GM18505 (cell line): ENCODE data around the gene NPIPA8.
"Not testable (repeated sequence)": the region's sequence is repeated elsewhere in the genome, so short reads cannot be mapped to it uniquely, and the experiment has no call there.

Experiments
- ATAC-seq: cut with Tn5 transposase; IDR thresholded peaks from one replicate; pipeline ENCODE4 v1.9.1; 2021; ENCODE audit not compliant: unreplicated experiment

Gene NPIPA8

GRCh38 chr16:18280319-18280718 is 56.2 kb downstream of the NPIPA8 start:
- not testable (repeated sequence) for ATAC-seq

GRCh38 chr16:18276756-18277155 is 59.8 kb downstream of the NPIPA8 start:
- ATAC-seq: not testable (repeated sequence)

- ATAC-seq: not testable (repeated sequence)
These were observed 66.4 kb downstream of the NPIPA8 start for GRCh38 chr16:18270171-18270570.
